T-cell (primary cell): ENCODE measurements around the gene WNT7A. TPM values are rescaled to one million over a fixed set of nuclear protein-coding genes. Genes with fewer than 3 reads are reported as not detected.
A peak's percentile ranks its signal among the peaks of the same experiment; 100 is the strongest.

ENCODE experiments used
- ATAC-seq, 4 experiments: fragments of 200-7000 bp in 3 of 4; fragments of 150-1000 bp in 1 of 4; cut with Tn5 transposase; replicated peaks in 1 of 4; 1 replicate in 3 of 4; 2 replicates in 1 of 4; pipeline ENCODE4 v1.10.0; 2021; ENCODE audit warnings: moderate library complexity in 3 of 4, mild to moderate bottlenecking in 2 of 4, moderate number of reproducible peaks in 1 of 4
- CTCF ChIA-PET, 2 donors: fragments of 300-600 bp; sonication (Branson Sonifier 250); formaldehyde crosslinking; loops; one replicate each; lab custom pipeline; 2022; ENCODE audit warnings: antibody characterized with exemption in 2 of 2; lab: Charles Lee
- POLR2A ChIA-PET, 2 donors: fragments of 300-600 bp; sonication (Branson Sonifier 250); formaldehyde crosslinking; loops; one replicate each; lab custom pipeline; 2022; ENCODE audit warnings: antibody characterized with exemption in 2 of 2; lab: Charles Lee
- DNase-seq, 35 experiments: peaks; one replicate each; pipeline versions ENCODE4 v3.0.0 to v3.0.0-alpha.2; 2013 to 2023
- H3K27ac ChIP-seq: one replicate; pipeline ENCODE4 v1.5.1; 2013; ENCODE audit warnings: low read length
- H3K27me3 ChIP-seq, 2 experiments: replicated peaks in 1 of 2; 1 replicate in 1 of 2; 2 replicates in 1 of 2; pipeline versions ENCODE4 v1.6.1 to v1.7.0; 2013; ENCODE audit warnings: low read length in 1 of 2, mixed read lengths in 1 of 2; ENCODE audit not compliant: control insufficient read depth in 2 of 2, insufficient read depth in 2 of 2; ENCODE audit errors: extremely low read depth in 1 of 2
- H3K36me3 ChIP-seq, 2 donors: 1 replicate in 1 of 2; 2 replicates in 1 of 2; pipeline versions ENCODE4 v1.6.1 to v1.7.0; 2013; ENCODE audit warnings: low read length in 1 of 2; ENCODE audit not compliant: control insufficient read depth in 2 of 2, insufficient read depth in 1 of 2; ENCODE audit errors: extremely low read depth in 1 of 2
- H3K4me1 ChIP-seq, 2 experiments: 1 replicate in 1 of 2; 2 replicates in 1 of 2; pipeline versions ENCODE4 v1.6.1 to v1.7.0; 2013; ENCODE audit warnings: low read length in 2 of 2, mixed read lengths in 1 of 2; ENCODE audit not compliant: insufficient read depth in 2 of 2, control insufficient read depth in 1 of 2; ENCODE audit errors: extremely low read depth in 1 of 2
- H3K4me3 ChIP-seq, 2 donors: 1 replicate in 1 of 2; 2 replicates in 1 of 2; pipeline versions ENCODE4 v1.5.1 to v1.7.0; 2013; ENCODE audit warnings: mild to moderate bottlenecking in 2 of 2, low read length in 1 of 2, moderate library complexity in 1 of 2; ENCODE audit not compliant: control insufficient read depth in 1 of 2; ENCODE audit errors: extremely low read depth in 1 of 2
- H3K9me3 ChIP-seq: 2 replicates; pipeline ENCODE4 v1.7.0; 2013
- H3K27ac Mint-ChIP-seq, 2 donors: one replicate each; pipeline ENCODE4 v1.8.0; 2020 to 2021; ENCODE audit warnings: mild to moderate bottlenecking in 2 of 2, mixed read lengths in 2 of 2
- H3K27me3 Mint-ChIP-seq, 2 donors: one replicate each; pipeline ENCODE4 v1.8.0; 2021 to 2022; ENCODE audit warnings: mixed read lengths in 2 of 2
- H3K36me3 Mint-ChIP-seq: one replicate; pipeline ENCODE4 v1.8.0; 2021; ENCODE audit warnings: mixed read lengths
- H3K4me1 Mint-ChIP-seq, 3 donors: one replicate each; pipeline ENCODE4 v1.8.0; 2020 to 2022; ENCODE audit warnings: mixed read lengths in 3 of 3, mild to moderate bottlenecking in 1 of 3
- H3K4me3 Mint-ChIP-seq, 3 donors: one replicate each; pipeline ENCODE4 v1.8.0; 2020 to 2022; ENCODE audit warnings: mild to moderate bottlenecking in 3 of 3, mixed read lengths in 3 of 3, moderate library complexity in 3 of 3
- H3K9me3 Mint-ChIP-seq, 3 donors: one replicate each; pipeline ENCODE4 v1.8.0; 2020 to 2022; ENCODE audit warnings: mixed read lengths in 3 of 3
- WGBS: methylation state at CpG from one replicate; pipeline ENCODE4 v1.1.5; 2013; ENCODE audit warnings: missing lambda C conversion rate; ENCODE audit not compliant: insufficient coverage; 5-methylcytosine and 5-hydroxymethylcytosine counted together
- total RNA-seq, 35 experiments: library from RNA in 6 of 35; stranded (reverse) in 6 of 35; fragments of 120-200 nt in 1 of 35; gene quantifications; one replicate each; pipeline versions ENCODE4 v1.2.1 to v1.2.4 and lab custom pipeline; 2013 to 2026

Gene WNT7A
- total RNA-seq, 5 donors from 2014 or later (not counting 1 experiment from before 2014, with no cell fraction given) = 8.2 to 15.4 (median 11.7) TPM

DNA sequence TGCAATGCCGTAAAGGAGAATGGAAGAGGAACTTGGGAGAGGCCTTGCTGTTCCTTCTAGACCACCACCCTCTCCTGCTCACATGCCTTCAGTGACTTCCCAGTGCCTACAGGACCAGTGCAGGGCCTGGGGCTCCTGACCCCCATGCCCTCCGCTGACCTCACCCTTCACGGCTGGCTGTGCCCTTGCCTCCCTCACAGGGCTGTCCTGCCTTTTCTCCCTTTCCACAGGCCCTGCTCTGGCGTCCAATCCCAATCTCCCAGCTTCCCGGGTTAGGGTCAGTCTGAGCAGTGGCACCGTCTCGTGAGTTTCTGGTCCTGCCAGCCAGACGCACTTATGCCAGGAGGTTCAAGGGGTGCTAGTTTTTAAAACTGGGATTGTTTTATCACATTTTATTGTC, 110.4 kb downstream of the WNT7A start:
- Histone ChIP-seq H3K27me3 (peaks cover 0 to 38% of the 10 kb centered on the region in 2 experiments), H3K4me3 (no peak overlapping the region), H3K36me3 (no peaks in the 10 kb centered on the region), H3K27ac (no peak overlapping the region), H3K4me1 (peaks cover 3 to 17% of the 10 kb centered on the region in 2 experiments), H3K9me3 (no peaks in the 10 kb centered on the region)
- DNase-seq (no peak), ATAC-seq (no peak)
- Mint-ChIP-seq H3K4me3 (no peak overlapping the region), H3K27me3 (peaks cover 6 to 10% of the 10 kb centered on the region in 2 donors), H3K36me3 (no peaks in the 10 kb centered on the region), H3K27ac (peak overlapping the region in 1 of 2 donors; percentile 23), H3K9me3 (no peaks in the 10 kb centered on the region), H3K4me1 (peaks cover 8 to 12% (median 12%) of the 10 kb centered on the region in 3 donors)
- ChIA-PET CTCF (interaction anchor here in 1 of 2 donors (0.7 kb wide), 1 partner anchor 14 kb away, joined by 8 read pairs; no protein-coding TSS in a partner anchor), POLR2A (no interaction called here)
- 60% methylated on average over 1 of the region's 8 CpGs for WGBS

DNA sequence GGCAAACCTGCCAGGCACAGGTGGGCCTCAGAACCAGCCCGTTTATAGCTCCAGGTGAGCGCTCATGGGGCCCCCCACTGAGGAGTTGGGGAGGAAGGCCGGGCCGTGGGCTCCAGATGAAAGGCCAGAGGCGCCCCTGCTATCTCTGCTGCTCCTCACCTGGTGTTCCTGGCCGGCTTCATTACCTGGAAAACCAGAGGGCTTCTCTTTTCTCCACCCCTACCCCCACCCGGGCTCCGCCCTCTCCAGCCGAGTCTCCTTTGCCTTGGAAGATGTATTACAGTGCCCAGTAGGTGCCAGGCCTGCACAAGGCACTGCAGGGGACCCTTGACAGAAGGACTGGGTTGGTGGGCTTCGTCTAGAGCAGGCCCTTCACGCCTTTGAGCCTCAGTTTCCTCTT, 111.4 kb downstream of the WNT7A start:
- no peak for ATAC-seq
- no peak overlapping the region for H3K4me3 ChIP-seq
- Mint-ChIP-seq H3K27ac (no peak overlapping the region), H3K27me3 (peaks cover 6% of the 10 kb centered on the region in 2 donors), H3K4me1 (peaks cover 8 to 12% (median 12%) of the 10 kb centered on the region in 3 donors), H3K4me3 (no peak overlapping the region), H3K9me3 (peaks cover 0 to under 1% (median under 1%) of the 10 kb centered on the region in 3 donors), H3K36me3 (no peaks in the 10 kb centered on the region)
- ChIA-PET CTCF (no interaction called here), POLR2A (no interaction called here)
- WGBS = 64% methylated on average over 7 of the region's 11 CpGs
- no peak for DNase-seq
- peaks cover 3 to 17% of the 10 kb centered on the region in 2 experiments for H3K4me1 ChIP-seq
- no peaks in the 10 kb centered on the region for H3K36me3 ChIP-seq
- no peaks in the 10 kb centered on the region for H3K9me3 ChIP-seq
- H3K27ac ChIP-seq = no peak overlapping the region
- H3K27me3 ChIP-seq = peaks cover 0 to 39% of the 10 kb centered on the region in 2 experiments

DNA sequence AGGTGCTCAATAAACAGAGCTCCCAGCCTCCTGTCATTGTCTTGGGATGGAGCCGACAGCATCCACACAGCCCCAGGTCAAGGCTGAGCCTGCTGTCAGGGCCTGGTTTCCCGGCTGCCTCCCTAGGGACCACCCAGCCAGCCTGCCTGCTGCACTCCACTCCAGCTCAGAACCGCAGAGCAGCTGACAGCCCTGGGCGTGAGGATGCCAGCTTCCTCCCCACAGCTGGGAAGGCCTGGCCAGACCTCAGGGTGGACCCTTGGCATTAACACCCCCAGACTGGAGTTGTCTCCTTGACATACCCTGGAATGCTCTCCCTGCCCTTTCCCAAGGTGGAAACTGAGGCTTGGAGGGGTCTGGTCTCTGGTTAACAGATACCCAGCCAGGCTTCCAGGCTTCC, 112.0 kb downstream of the WNT7A start:
- Histone ChIP-seq H3K36me3 (no peaks in the 10 kb centered on the region), H3K27ac (no peak overlapping the region), H3K4me3 (no peak overlapping the region), H3K27me3 (peaks cover 0 to 37% of the 10 kb centered on the region in 2 experiments), H3K9me3 (no peaks in the 10 kb centered on the region), H3K4me1 (peaks cover 3 to 17% of the 10 kb centered on the region in 2 experiments)
- ChIA-PET CTCF (no interaction called here), POLR2A (no interaction called here)
- WGBS = 80% methylated on average over 4 of the region's 4 CpGs
- no peak for DNase-seq
- Mint-ChIP-seq H3K9me3 (peaks cover 0 to 6% (median 3%) of the 10 kb centered on the region in 3 donors), H3K27ac (no peak overlapping the region), H3K4me1 (peaks cover 8 to 12% (median 12%) of the 10 kb centered on the region in 3 donors), H3K4me3 (no peak overlapping the region), H3K36me3 (no peaks in the 10 kb centered on the region), H3K27me3 (peaks cover 4 to 8% of the 10 kb centered on the region in 2 donors)
- ATAC-seq = no peak

DNA sequence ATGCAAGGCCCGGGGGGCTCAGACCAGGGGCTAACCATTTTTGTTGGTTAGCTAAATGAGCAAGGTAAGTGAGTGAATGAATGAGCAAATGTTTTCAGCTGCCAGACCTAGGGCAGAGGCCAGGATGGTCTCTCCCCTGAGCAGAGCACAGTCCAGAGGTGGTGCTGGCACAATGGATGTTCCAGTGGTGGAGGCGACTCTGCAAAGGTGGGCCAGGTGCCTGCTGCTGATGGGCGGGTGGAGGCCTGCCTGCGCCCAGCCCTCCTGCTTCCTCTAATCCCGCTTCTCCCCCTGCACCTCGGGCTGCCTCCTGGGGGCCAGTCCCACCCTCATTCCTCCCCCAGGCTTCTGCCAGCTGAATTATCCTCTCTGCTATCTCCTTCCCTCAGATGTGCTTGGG, 112.8 kb downstream of the WNT7A start:
- H3K4me3 ChIP-seq = no peak overlapping the region
- H3K27ac ChIP-seq = no peak overlapping the region
- no peak overlapping the region for H3K4me3 Mint-ChIP-seq
- ChIA-PET POLR2A (no interaction called here), CTCF (no interaction called here)
- H3K36me3 ChIP-seq = no peaks in the 10 kb centered on the region
- peaks cover 1 to 8% of the 10 kb centered on the region in 2 donors for H3K27me3 Mint-ChIP-seq
- peaks cover 0 to 11% (median 9%) of the 10 kb centered on the region in 3 donors for H3K9me3 Mint-ChIP-seq
- H3K36me3 Mint-ChIP-seq = no peaks in the 10 kb centered on the region
- WGBS = 92% methylated on average over 4 of the region's 6 CpGs
- H3K4me1 ChIP-seq = peaks cover 3 to 17% of the 10 kb centered on the region in 2 experiments
- no peak for DNase-seq
- H3K27ac Mint-ChIP-seq = no peak overlapping the region
- no peak for ATAC-seq
- H3K9me3 ChIP-seq = no peaks in the 10 kb centered on the region
- peaks cover 0 to 29% of the 10 kb centered on the region in 2 experiments for H3K27me3 ChIP-seq
- peaks cover 8 to 12% (median 12%) of the 10 kb centered on the region in 3 donors for H3K4me1 Mint-ChIP-seq

Other genes with a start within 250 kb of the WNT7A start
- gene CHCHD4, start 244.8 kb upstream of the WNT7A start, total RNA-seq = 1 to 10 TPM; 2.7 to 8.4 (median 8.3) TPM
- gene TMEM43, start 245.0 kb upstream of the WNT7A start, total RNA-seq = 10 to 100 TPM; 36.9 to 76.3 (median 63.6) TPM